DND-41 (cell line): Measurements from ENCODE around the gene DUSP11.

Experiments
- EZH2 ChIP-seq: IDR thresholded peaks from 3 replicates; pipeline ENCODE4 v1.6.1; 2012; ENCODE audit warnings: borderline replicate concordance, low read depth, mild to moderate bottlenecking, moderate library complexity, low read length, inconsistent platforms; ENCODE audit not compliant: severe bottlenecking
- TF ChIP-seq, protein P1 (sequence below): IDR thresholded peaks from 2 replicates; pipeline ENCODE4 v1.5.1; 2012; ENCODE audit warnings: borderline replicate concordance, low read length, moderate library complexity, mild to moderate bottlenecking; ENCODE audit not compliant: poor library complexity, severe bottlenecking; ENCODE audit errors: extremely low read depth

DNA sequence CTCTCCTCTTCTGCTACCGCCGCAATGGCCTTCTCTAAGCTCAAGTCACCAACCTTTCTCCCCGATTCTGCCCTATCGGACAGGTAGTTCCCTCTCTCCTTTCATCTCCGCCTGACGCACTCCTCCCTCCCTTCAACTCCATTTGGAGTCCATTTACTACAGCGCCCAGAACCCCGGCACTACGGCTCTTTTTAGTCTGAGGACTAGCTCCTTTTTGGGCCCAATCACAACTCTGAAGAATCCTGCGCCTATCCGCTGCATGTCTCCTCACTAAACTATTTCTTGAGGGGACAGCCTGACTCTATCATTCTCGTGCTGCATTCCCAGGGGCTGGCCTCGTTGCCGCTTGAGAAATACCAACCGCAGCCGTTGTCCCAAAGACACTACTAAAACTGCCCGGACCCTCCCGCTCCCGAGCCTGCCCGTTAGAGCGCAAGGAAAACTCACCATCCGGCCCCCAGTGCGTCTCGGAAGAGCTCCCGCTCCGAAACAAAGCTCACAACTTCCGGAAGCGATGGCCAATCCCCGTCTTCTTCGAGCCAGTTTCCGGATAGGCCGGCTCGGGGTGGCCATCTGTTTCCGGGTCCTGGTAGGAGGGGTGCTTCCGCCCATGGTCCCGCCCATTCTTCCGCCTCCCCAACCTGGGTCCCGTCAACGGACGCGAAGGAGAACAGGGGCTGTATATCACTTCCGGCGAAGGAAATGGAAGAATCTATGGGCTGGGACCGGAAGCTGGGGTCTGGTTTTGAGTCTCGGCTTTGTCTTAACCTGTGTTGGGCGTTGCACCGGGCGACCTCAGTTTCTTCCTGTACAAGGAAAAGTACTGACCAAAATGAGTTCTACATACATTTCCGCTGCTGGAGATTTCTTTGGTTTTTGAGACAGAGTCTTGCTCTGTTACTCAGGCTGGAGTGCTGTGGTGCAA lies 42.8 kb downstream of the DUSP11 start, which contains the start of gene TPRKB:
- TF ChIP-seq EZH2 = no peak
- TF ChIP-seq, protein P1, sequence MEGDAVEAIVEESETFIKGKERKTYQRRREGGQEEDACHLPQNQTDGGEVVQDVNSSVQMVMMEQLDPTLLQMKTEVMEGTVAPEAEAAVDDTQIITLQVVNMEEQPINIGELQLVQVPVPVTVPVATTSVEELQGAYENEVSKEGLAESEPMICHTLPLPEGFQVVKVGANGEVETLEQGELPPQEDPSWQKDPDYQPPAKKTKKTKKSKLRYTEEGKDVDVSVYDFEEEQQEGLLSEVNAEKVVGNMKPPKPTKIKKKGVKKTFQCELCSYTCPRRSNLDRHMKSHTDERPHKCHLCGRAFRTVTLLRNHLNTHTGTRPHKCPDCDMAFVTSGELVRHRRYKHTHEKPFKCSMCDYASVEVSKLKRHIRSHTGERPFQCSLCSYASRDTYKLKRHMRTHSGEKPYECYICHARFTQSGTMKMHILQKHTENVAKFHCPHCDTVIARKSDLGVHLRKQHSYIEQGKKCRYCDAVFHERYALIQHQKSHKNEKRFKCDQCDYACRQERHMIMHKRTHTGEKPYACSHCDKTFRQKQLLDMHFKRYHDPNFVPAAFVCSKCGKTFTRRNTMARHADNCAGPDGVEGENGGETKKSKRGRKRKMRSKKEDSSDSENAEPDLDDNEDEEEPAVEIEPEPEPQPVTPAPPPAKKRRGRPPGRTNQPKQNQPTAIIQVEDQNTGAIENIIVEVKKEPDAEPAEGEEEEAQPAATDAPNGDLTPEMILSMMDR = no peak
